ENCODE results near the gene ZNF280B.

Gene ZNF280B

DNA sequence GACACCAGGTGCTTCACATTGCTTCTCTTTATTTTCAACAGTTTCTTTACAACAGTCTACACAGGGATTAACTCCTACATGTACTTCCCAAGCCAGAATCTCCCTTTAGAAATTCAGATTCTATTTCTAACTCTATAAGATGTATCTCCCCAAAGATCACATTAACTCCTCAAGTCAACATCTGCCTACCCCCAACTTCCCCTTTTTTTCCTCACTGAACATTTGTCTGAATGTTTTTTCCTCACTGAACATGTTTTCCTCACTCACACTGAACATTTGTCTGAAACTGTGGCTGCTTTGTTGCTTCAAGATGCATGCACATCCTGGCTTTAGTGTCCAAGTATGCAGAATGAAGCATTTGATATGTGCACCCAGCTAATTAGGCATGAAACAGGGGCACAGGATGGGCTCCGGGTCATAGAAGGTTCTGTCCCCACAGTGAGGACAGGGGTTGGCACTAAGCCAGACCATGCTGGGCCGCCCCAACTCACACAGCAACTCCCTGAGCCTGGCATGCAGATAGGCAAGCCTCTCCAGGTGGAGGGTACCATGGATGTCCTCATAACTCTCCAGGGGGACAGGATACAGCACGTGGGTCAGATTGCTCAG is 39.3 kb upstream of the ZNF280B start:
- no peak for DNase-seq (ENCODE audit: low read depth)
- TF ChIP-seq, protein P1, sequence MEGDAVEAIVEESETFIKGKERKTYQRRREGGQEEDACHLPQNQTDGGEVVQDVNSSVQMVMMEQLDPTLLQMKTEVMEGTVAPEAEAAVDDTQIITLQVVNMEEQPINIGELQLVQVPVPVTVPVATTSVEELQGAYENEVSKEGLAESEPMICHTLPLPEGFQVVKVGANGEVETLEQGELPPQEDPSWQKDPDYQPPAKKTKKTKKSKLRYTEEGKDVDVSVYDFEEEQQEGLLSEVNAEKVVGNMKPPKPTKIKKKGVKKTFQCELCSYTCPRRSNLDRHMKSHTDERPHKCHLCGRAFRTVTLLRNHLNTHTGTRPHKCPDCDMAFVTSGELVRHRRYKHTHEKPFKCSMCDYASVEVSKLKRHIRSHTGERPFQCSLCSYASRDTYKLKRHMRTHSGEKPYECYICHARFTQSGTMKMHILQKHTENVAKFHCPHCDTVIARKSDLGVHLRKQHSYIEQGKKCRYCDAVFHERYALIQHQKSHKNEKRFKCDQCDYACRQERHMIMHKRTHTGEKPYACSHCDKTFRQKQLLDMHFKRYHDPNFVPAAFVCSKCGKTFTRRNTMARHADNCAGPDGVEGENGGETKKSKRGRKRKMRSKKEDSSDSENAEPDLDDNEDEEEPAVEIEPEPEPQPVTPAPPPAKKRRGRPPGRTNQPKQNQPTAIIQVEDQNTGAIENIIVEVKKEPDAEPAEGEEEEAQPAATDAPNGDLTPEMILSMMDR (conservative IDR thresholded peaks at IDR 0.05; ENCODE audit: low read depth, low read length), result no peak
- no peak overlapping the region for H3K4me3 ChIP-seq (ENCODE audit: low read length)

DNA sequence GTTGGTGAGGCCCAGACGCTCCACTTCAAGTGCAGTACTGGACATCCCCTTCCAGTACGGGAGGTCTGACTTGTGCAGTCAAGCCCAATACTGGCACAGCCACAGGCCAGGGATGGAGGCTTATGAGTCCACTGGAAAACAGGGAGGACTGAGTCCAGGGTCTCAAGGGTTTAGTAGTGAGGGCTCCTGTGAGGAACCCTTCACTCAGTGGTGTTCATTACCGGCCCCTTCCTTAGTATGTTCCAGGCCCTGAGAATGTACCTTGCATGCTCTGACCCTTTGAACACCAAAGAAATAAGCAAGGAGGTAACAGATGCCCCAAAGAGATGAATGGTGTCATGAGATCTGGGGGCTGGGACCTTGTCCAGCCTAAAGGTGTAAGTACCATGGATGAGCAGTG is 38.7 kb upstream of the ZNF280B start:
- no peak overlapping the region for H3K4me3 ChIP-seq (ENCODE audit: low read length)
- no peak for DNase-seq (ENCODE audit: low read depth)
- TF ChIP-seq, protein P1 (conservative IDR thresholded peaks at IDR 0.05; ENCODE audit: low read depth, low read length), result no peak

DNA sequence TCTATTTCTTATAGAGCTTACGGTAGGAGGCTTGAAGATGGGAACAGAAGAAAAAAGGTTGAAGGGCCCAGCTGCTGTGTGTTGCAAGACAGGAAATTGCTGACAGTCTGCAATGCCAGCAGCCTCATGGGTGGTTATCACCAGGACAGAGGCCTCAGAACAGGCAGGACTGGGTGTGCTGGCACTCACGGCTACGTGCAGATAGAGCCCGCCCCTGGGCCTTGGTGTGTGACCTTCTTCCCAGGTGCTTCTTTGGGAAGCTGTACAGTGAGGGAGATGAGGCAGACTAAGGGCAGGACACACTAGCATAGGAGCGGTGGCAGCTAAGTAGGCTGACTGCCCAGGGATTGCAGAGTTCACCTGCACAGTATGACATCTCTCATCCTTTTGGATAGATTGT is 37.9 kb upstream of the ZNF280B start:
- no peak for DNase-seq (ENCODE audit: low read depth)
- no peak overlapping the region for H3K4me3 ChIP-seq (ENCODE audit: low read length)
- TF ChIP-seq, protein P1 (conservative IDR thresholded peaks at IDR 0.05; ENCODE audit: low read depth, low read length), result no peak

DNA sequence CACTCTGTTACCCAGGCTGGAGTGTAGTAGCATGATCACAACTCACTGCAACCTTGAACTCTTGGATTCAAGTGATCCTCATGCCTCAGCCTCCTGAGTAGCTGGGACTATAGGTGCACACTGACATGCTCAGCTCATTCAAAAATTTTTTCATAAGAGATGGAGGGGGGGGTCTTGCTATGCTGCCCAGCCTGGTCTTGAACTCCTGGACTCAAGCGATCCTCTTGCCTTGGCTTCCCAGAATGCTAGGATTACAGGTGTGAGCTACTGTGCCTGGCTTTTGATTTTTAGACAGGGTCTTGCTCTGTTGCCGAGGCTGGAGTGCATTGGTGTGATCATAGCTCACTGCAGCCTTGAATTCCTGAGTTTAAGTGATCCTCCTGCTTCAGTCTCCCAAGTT is 36.5 kb upstream of the ZNF280B start:
- H3K4me3 ChIP-seq (ENCODE audit: low read length), result no peak overlapping the region
- TF ChIP-seq, protein P1 (conservative IDR thresholded peaks at IDR 0.05; ENCODE audit: low read depth, low read length), result no peak
- DNase-seq (ENCODE audit: low read depth), result no peak

DNA sequence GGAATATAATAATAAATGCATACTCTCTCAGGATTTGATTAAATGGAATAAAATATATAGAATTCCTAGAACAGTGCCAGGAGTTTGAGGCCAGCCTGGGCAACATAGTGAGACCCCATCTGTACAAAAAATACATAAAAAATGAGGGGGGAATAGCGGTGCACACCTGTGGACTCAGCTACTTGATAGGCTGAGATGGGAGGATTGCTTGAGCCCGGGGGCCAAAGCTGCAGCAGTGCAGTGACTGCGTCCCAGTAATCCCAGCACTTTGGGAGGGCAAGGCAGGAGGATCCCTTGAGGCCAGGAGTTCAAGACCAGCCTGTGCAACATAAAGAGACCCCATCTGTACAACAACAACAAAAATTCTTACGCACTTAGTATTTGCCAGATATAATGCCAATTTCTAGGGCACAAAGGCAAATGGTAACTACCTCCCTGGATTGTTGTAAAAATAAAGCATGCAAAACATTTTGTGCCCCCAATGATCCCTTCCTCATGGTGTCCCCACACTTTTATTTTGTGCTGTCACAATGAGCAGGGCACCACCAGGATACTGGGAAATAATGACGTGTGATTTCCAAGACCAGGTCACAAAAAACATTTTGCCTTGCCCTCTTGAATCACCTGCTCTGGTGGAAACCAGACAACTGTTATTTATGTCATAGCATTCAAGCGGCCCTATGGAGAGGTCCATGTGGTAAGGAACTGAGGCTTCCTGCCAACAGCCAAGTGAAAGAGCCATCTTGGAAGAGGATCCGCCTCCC is 29.9 kb upstream of the ZNF280B start:
- DNase-seq (ENCODE audit: low read depth), result no peak
- no peak overlapping the region for H3K4me3 ChIP-seq (ENCODE audit: low read length)
- TF ChIP-seq, protein P1 (conservative IDR thresholded peaks at IDR 0.05; ENCODE audit: low read depth, low read length), result no peak

DNA sequence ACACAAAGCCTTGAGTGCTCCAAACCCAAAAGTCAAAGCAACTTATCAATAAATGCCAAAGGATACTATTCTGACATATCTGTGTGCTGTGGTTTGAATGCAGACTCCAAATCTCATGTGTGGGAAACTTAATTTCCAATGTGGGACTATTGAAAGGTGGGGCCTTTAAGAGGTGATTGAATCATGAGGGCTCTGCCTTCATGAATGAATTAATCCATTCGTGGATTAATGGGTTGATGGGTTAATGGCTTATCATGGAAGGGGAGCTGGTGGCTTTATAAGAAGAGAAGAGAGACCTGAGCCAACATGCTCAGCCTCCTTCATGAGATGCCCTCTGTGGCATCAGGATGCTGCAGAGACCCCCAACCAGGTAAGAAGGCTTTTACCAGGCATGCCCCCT is 28.4 kb upstream of the ZNF280B start:
- no peak overlapping the region for H3K4me3 ChIP-seq (ENCODE audit: low read length)
- TF ChIP-seq, protein P1 (conservative IDR thresholded peaks at IDR 0.05; ENCODE audit: low read depth, low read length), result no peak
- no peak for DNase-seq (ENCODE audit: low read depth)

DNA sequence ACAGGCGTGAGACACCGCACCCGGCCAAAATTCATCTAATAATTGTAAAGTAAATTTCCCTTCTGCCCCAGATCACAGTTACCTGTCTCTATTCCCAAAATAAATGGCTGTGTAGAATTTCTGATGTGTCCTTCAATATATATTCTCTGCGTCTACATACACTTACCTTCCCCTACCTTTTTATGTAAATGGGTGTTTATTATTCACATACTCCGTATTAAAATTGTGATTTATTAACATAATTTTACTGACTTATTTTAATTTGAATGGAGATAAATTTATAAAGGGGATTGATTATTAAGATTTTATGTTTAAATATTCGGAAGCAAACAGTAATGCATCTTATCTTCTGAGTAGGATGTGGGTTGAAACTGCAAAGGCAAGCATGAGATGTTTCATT is 28.0 kb upstream of the ZNF280B start:
- TF ChIP-seq, protein P1 (conservative IDR thresholded peaks at IDR 0.05; ENCODE audit: low read depth, low read length), result no peak

More for the DNA sequence above, 28.0 kb upstream of the ZNF280B start:
- H3K4me3 ChIP-seq (ENCODE audit: low read length), result no peak overlapping the region
- DNase-seq (ENCODE audit: low read depth), result no peak
